Heart left ventricle (tissue), 16 donors: ENCODE measurements around the gene DIP2C. TPM values are rescaled to one million over a fixed set of nuclear protein-coding genes. Genes with fewer than 3 reads are reported as not detected.

ENCODE experiments used
- ATAC-seq, 4 donors: fragments of 200-7000 bp; cut with Tn5 transposase; one replicate each; pipeline ENCODE4 v1.9.1; 2020 to 2022; ENCODE audit warnings: moderate library complexity in 4 of 4, mild to moderate bottlenecking in 3 of 4, moderate number of reproducible peaks in 1 of 4
- DNase-seq, 5 donors: peaks; one replicate each; pipeline ENCODE4 v3.0.0-alpha.2; 2020
- H3K27ac ChIP-seq, 12 donors: fragments of 200-600 bp; sonication (generic) in 4 of 12; one replicate each; pipeline versions ENCODE4 v1.5.0 to v1.8.0; 2016 to 2022; ENCODE audit warnings: mild to moderate bottlenecking in 2 of 12
- H3K27me3 ChIP-seq, 9 donors: fragments of 200-600 bp; sonication (generic) in 2 of 9; one replicate each; pipeline versions ENCODE4 v1.5.1 to v1.8.0; 2016 to 2022; ENCODE audit warnings: mild to moderate bottlenecking in 3 of 9
- H3K36me3 ChIP-seq, 9 donors: fragments of 200-600 bp; sonication (generic) in 2 of 9; one replicate each; pipeline versions ENCODE4 v1.5.0 to v1.8.0; 2018 to 2022; ENCODE audit warnings: mild to moderate bottlenecking in 2 of 9
- H3K4me1 ChIP-seq, 12 donors: fragments of 200-600 bp; sonication (generic) in 4 of 12; one replicate each; pipeline versions ENCODE4 v1.5.0 to v1.8.0; 2016 to 2022; ENCODE audit warnings: mild to moderate bottlenecking in 3 of 12
- H3K4me3 ChIP-seq, 12 donors: fragments of 200-600 bp; sonication (generic) in 4 of 12; one replicate each; pipeline versions ENCODE4 v1.5.0 to v1.8.0; 2017 to 2022; ENCODE audit warnings: mild to moderate bottlenecking in 9 of 12, moderate library complexity in 4 of 12
- H3K9me3 ChIP-seq, 12 donors: fragments of 200-600 bp; sonication (generic) in 4 of 12; one replicate each; pipeline versions ENCODE4 v1.5.0 to v1.8.0; 2016 to 2022; ENCODE audit warnings: mild to moderate bottlenecking in 1 of 12
- CTCF ChIP-seq, 12 donors: fragments of 200-600 bp; sonication (generic) in 4 of 12; IDR thresholded peaks; one replicate each; pipeline versions ENCODE4 v1.5.0 to v1.8.0; 2018 to 2022; ENCODE audit warnings: antibody characterized with exemption in 12 of 12, mild to moderate bottlenecking in 5 of 12
- POLR2A ChIP-seq, 2 donors: fragments of 450-650 bp; IDR thresholded peaks; one replicate each; pipeline ENCODE4 v1.6.1; 2017; ENCODE audit warnings: antibody characterized with exemption in 2 of 2, mild to moderate bottlenecking in 2 of 2, moderate library complexity in 2 of 2
- WGBS, 4 donors: extraction: QIAGEN DNeasy Blood & Tissue Kit in 2 of 4; methylation state at CpG; one replicate each; pipeline versions ENCODE4 v1.1.5 to v1.1.7; 2013 to 2018; 5-methylcytosine and 5-hydroxymethylcytosine counted together
- intact Hi-C, 10 donors: fragments of 100-400 bp; cut with DNase I; formaldehyde crosslinking; loops; one replicate each; pipeline versions ENCODE4 v1.11.1 to v1.14.2; 2022
- polyA plus RNA-seq, 2 donors: library from polyadenylated mRNA; stranded (reverse); fragments of 200-250 nt; gene quantifications; one replicate each; pipeline ENCODE4 v1.2.3, GENCODE V29; 2013
- total RNA-seq, 9 donors: library from RNA; depleted of rRNA in 2 of 9; stranded (reverse); fragments of >200 nt in 2 of 9; fragmentation: NEBNext Ultra II Directional in 3 of 9; extraction: Animal tissue kit (Norgen Biotek cat#: 25700) in 3 of 9; gene quantifications; one replicate each; pipeline versions ENCODE4 v1.1.0 to v1.2.4, GENCODE V29; 2016 to 2023
- donor health status: ischemic (EF 13 %, LVEDD 7.1; RV severe dilation, severe dysfunction).
- donor health status: healthy with polysubstance abuse.
- donor health status: DM: no; HTN: yes; CAD: no.
- donor health status: DM: no; HTN: no; CAD: no.
- donor health status: ischemic (EF 25% LVEDD 6.9; RV normal size, moderate dysfunction).
- donor health status: ischemic (EF 25% LVEDD 5.7; RV mildly dilated, moderate dysfunction).
- donor health status: healthy.
- donor health status: DM: yes; HTN: yes; CAD: no.
- donor health status: ischemic (EF 35%, LVEDD 5.7; RV mildly dilated, moderate dysfunction).
- donor health status: nonischemic (EF 11% LVEDD 7.7; RV severe dilation, severe dysfunction).
- donor health status: DM: yes; HTN: yes; CAD: no.
- donor health status: PGD.
- donor health status: ischemic (EF 29% LVEDD 5.4; RV normal size, mild dysfunction).
- donor health status: nonischemic (EF 23%, LVEDD 6.1; RV moderate dilation, normal function).

The DIP2C gene
- total and polyA plus RNA-seq, 11 donors, result 7.4 to 43.1 (median 28.5) TPM

- H3K9me3 ChIP-seq, result no peaks in the 10 kb centered on the region
- ATAC-seq (no peak), DNase-seq (no peak)
- H3K27ac ChIP-seq, result peak overlapping the region in 1 of 12 donors; percentile 55
- 84 to 89% (median 88%) methylated on average over 17 of the region's 17 CpGs for WGBS, 4 donors
- no peaks in the 10 kb centered on the region for H3K36me3 ChIP-seq
- no peaks in the 10 kb centered on the region for H3K27me3 ChIP-seq
- H3K4me1 ChIP-seq, result peaks cover 0 to 38% (median 8%) of the 10 kb centered on the region in 12 donors
- intact Hi-C loops, result no loop called here
- TF ChIP-seq POLR2A (IDR thresholded peaks at IDR 0.05) (no peak), CTCF (IDR thresholded peaks at IDR 0.05) (no peak)
- H3K4me3 ChIP-seq, result no peak overlapping the region
Measured at GRCh38 chr10:668786-669485, 20.5 kb downstream of the DIP2C start.

DNA sequence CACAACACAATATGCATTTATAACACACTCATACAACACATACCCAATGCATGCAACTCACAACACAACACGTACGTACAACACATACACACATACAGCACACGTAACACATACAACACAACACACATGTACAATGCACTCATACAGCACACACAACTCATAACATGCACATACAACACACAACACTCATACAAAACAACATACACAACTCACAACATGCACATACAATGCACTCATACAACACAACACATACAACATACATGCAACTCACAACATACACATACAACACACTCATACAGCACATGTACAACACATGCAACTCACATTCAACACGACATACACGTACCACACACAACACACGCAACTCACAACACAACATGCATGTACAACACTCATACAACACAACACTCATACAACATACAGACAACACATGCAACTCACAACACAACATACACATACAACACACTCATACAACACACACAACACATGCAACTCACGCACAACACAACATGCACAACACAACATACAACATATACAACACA, 21.8 kb downstream of the DIP2C start:
- Histone ChIP-seq H3K4me1 (peaks cover 0 to 35% (median 6%) of the 10 kb centered on the region in 12 donors), H3K36me3 (no peaks in the 10 kb centered on the region), H3K27ac (peak overlapping the region in 1 of 12 donors; percentile 87), H3K27me3 (no peaks in the 10 kb centered on the region), H3K9me3 (no peaks in the 10 kb centered on the region), H3K4me3 (no peak overlapping the region)
- TF ChIP-seq POLR2A (IDR thresholded peaks at IDR 0.05), result no peak
- no peak for TF ChIP-seq CTCF (IDR thresholded peaks at IDR 0.05)
- intact Hi-C loops, result no loop called here
- DNase-seq, result no peak
- WGBS, 4 donors, result 96 to 98% (median 97%) methylated on average over 7 of the region's 7 CpGs
- ATAC-seq, result no peak

DNA sequence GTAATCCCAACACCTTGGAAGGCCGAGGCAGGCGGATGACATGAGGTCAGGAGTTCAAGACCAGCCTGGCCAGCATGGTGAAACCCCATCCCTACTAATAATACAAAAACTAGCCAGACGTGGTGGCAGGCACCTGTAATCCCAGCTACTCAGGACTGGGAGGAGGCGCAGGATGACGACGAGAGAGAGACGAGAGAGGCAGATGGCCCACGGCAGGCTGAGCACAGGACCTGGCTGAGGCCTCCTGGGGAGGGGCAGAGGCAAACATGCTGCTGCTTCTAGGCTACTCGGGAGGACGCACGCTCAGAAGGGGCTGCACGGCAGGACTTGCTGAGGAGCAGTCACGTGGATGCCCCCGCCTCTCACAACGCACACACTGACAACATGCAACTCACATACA, 22.4 kb downstream of the DIP2C start:
- H3K9me3 ChIP-seq, result no peaks in the 10 kb centered on the region
- WGBS, 4 donors, result 71 to 85% (median 80%) methylated on average over 10 to 15 of the region's 15 CpGs
- peaks cover 0 to 39% (median 8%) of the 10 kb centered on the region in 12 donors for H3K4me1 ChIP-seq

More for the DNA sequence above, 22.4 kb downstream of the DIP2C start:
- TF ChIP-seq POLR2A (IDR thresholded peaks at IDR 0.05) (no peak), CTCF (IDR thresholded peaks at IDR 0.05) (no peak)
- DNase-seq (no peak), ATAC-seq (no peak)
- H3K36me3 ChIP-seq, result no peaks in the 10 kb centered on the region
- intact Hi-C loops, result no loop called here
- no peaks in the 10 kb centered on the region for H3K27me3 ChIP-seq
- H3K27ac ChIP-seq, result peak overlapping the region in 1 of 12 donors; percentile 87
- no peak overlapping the region for H3K4me3 ChIP-seq
